GM21515 (cell line): ENCODE measurements around the gene MAMLD1.

Experiments used
- ATAC-seq: cut with Tn5 transposase; IDR thresholded peaks from one replicate; pipeline ENCODE4 v1.9.1; 2021; ENCODE audit not compliant: unreplicated experiment

Gene MAMLD1

DNA sequence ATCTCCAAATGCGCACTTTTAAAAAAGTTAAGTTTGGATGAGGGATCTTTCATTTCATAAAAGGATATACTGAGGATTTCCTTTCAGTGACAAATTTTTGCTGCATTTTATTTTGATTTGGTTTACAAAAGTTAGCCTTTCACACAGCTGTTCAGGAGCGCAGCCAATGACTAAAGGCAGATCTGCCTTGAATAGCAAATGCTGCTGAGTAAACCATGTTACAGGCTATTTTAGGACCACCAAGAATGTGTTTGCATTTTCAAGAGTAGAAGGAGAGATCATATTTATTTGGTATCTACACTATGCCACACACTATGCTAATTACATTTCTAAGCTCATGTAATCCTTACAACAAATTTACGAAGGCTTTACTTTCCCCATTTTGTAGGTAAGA, 92.1 kb downstream of the MAMLD1 start:
- ATAC-seq = no peak

DNA sequence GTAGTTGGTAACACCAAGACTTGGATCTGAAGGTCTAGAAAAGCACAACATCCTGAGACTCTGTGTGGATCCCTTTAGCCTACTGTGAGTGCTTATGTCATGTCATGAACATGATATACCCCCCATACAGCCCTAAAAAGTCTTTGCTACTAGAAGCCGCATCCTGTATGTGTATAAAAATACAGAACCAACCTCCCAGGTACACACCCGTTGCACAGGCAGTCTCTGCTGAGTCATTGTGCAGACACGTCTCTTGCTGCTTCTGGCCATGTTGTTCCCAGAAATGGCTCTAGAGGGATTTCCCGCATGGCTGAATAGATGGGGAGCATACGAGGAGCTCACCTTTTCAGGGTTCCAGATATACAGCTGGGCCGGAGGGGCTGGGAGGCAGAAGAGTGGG, 93.3 kb downstream of the MAMLD1 start:
- no peak for ATAC-seq

DNA sequence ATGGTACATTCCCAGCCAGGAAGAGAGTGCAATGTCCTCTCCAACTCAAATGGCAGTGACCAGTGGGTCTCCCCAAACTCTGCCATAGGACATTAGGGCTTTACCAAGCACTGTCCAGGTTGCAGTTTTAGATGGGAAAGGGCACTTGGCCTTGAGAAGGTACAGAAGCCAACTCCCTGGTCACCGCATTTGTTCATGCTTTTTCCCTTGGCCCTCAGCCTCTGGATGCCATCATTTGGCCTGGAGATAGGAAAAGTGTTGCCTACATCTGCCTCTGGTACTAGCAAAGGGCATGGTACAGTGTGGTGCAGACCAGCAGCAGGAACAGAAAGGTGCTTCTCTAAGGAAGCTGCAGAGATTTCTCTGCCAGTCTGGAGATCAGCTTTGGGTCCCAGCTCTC, 93.8 kb downstream of the MAMLD1 start:
- no peak for ATAC-seq

DNA sequence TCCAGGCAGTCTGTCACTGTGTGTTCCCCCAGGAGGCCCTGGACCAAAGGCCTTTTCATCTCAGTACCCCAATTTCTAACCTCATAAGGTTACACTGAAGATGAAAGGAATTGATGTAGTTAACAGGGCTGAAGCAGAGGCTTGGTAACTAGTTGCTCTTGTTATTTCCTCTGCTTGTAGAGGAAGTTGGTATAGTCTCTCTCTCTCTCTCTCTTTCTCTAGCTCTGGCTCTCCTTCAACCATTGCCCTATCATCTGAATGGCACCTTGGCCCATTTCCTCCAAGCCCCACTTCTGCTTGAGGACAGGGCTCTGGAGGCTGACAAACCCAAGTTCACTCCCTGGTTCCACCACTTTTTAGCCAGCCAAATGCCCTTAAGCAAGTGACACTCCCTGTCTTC, 96.1 kb downstream of the MAMLD1 start:
- no peak for ATAC-seq

DNA sequence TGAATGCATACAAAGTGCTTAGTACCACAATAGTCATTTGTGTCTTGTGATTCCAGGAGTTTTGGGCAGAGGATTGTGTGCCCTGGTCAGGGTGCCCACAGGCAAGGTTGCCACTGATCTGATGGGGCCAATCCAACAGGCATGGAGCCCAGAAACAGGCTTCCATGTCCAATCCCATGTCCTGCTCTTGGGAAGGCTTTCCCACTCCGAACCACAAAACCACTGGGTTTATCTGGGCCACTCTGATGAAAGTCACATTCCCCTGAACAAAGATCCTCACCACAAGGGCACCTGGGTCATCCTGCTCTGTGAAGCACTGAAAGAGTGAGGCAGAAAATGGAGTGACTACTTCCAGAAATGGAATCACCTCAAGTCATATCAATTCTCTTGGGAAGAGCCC, 96.9 kb downstream of the MAMLD1 start:
- ATAC-seq = no peak

DNA sequence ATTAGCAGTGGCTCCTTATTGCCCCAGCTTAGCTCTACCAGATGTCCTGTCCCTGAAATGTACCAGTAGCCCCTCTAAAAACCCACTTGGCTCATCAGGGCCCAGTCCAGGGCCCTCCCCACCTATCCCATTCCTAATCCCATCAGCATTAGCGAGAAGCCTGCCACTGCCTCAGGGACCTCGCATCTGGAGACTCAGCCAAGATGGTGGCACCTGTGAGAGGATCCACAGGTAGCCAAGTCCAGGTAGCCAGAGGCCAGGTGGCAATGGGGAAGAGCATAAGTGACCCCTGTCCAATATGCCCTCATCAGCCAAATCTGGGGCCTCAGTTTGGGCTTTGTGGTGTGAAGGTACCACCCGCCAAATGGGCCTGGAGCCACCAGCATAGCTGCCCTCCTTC, 97.7 kb downstream of the MAMLD1 start:
- ATAC-seq = no peak

DNA sequence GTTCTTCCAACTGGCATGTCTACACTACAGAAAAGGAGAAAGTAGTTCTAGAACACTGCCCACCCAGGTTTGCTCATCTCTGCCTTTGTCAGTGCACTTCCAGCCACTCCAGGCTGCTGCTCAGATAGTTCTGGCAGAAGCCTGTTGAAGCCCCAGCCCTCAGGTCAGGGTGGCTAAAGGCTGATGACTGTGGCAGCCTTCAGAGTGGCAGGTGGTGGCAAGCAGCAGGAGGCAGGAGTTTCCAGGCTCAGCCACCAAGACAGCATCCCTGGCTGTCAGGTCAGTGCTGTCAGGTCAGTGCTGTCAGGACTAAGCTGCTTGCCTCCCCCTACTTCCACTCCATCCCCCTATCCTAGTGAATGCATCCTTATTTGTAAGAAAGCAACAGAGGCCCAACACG, 100.4 kb downstream of the MAMLD1 start:
- ATAC-seq = no peak

DNA sequence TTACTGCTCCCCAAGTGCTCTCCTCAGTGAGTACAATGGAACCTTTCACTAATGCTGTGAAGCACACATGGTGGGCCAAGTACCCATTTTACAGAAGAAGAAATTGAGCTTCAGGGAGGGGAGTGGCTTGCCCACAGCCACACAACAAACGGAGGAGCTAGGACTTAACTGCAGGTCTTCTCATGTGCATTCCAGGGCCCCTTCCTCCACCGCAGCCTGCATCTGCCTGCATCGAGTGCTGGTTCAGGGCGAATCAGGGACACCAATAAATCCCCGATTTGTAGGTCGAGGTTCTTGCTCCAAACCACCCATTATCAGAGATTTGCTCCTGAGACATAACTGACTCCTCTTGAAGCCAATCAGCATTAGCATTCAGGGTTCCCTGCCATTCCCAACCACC, 100.9 kb downstream of the MAMLD1 start:
- no peak for ATAC-seq

DNA sequence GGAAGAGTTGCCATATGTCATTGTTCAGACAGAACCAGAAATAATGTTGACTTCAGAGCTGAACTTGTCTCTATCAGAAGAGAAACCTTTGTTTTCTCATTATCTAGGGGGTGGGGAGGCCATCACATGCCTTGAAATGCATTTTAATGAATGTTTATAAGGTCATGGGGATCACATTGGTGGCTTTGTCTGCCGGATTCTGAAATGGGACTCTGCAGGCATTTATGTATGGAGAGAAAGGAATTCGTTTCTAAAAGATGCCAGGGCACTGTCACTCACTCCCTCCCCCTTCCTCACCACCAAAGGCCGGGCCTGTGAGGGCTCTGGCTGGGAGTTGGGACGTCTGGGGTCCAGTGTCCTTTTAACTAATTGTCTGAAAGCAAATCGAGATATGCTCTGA, 102.2 kb downstream of the MAMLD1 start:
- no peak for ATAC-seq

DNA sequence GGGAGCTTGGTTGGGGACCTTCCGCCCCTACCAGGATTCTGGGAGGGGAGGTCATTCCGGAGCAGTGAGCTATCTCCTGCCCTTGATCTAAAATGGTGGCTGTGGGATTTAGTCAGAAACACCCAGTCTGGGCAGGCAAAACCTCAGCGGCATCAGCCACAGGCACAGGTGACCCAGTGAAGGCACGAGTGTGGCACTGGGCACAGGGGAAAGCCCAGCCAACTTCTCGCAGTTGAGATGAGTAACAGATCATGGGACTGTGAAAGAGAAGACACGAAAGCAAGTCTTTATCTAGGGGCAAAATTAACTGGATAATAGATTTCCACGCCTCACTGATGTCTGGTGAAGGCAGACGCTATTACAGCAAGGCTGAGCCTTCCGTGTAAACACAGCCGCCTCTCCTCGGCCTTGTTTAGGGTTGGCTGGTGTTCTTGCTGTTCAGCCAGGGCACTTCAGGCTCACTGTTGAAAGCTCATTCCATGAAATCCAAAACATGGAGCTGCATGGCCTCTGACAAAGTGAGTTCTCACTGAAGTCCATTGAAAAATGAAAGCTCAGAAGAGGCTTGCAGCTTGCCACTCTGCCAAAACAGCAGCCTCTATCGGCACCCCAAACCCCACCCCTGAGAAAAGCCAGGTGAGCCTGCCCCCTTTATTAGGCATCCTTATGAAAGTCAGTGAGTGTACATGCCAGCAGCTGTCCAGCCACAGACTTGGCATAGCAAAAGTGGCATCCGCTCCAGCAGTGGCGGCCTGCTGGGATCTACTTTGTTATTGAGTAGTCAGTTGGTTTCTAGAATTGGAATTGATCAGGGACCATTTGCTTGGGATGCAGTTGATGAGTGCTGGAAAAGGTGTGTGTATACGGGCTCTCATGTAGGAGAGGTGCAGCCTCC, 103.0 kb downstream of the MAMLD1 start:
- ATAC-seq = no peak

DNA sequence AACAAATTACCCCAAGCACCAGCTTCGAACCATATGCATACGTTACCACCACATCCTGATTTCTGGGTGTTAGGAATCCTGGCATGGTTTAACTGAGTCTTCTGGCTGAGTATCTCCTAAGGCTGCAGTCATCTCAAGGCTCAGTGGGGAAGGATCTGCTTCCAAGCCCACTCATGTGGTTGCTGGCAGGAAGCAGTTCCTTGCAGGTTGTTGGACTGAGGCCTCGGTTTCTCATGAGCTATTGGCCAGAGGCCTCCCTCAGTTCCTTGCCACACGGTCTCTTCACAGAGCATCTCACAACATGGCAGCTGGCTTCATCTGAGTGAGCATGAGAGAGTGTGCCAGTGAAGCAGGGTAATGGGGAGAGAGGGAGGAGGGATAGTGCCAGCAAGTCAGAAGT, 109.2 kb downstream of the MAMLD1 start:
- ATAC-seq = no peak

DNA sequence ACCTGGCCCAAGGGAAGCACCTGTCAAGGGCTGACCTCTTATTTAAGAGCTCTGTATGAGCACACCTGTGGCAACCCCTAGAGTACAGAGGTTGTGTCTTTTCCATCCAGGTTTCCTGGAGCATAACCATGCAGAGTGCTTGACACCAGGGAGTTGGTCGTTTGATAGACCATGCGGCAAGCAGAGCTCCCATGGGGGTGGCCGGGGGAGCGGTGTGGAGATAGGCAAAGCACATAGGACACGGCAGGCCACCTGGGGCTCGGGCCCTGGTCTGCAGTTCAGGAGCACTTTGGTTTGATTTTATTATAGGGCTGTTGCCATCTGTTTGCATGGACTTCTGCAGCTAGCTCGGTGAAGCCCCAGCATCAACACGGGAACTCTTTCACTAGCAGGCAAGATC, 110.3 kb downstream of the MAMLD1 start:
- no peak for ATAC-seq

DNA sequence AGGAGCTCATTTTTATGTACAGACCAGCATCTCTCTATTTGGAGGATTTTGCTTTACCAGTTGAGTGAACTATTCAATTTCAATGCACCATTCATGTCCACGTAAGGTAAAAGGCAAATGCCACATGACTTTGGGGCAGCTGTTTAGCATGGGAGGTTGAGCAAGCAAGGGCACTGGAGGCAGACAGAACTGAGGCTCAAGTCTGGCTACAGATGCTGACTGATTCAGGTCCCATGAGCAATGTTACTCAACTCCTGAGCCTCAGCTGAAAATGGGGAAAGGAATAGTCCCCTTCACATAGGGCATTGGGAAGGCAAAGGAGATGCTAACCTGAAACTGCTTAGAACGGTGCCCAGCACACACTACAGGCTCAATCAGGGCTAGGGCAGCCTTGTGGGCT, 112.3 kb downstream of the MAMLD1 start:
- no peak for ATAC-seq

DNA sequence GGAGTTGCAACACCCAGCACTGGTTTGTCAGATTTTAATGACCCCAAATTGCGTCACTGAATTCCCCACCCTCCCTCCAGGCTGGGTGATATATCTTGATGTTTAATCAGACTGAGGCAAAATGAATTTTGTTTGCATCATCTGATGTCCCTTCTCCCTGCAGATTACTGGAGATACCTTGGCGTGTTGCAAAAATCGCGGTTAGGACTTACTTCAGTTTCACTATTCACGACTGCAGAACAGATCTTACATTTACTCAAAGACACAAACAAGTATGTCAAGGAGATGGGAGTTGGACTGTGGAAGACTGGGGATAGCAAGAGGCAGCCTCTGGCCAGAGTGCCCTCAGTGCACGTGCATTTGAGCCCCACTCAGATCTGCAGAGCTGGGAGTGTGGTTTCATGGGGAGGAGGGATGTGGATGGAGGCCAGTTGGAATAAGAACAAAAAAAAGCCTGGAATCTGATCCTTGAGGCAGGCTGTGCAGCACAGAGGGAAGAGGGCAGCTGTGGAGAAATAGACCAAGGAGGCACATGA, 113.1 kb downstream of the MAMLD1 start:
- no peak for ATAC-seq

DNA sequence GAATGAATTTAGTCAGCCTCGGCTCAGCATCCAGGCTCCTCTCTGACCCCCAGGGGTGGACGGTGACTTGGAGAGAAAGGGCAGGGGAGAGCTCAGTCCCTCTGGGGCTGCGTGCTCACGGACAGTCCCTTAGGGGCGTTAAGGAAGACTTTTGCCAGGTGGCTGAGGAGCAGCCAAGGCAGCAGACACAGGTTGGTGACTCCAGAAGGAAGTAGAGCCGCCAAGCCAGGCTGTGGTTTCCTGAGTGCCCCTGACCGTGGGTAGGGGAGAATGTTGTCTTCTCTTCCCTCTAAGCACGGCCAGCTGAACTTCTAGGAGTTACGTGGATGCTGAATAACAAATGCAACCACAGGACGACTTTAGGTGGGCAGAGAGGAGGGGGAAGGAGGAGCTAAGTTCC, 114.3 kb downstream of the MAMLD1 start:
- no peak for ATAC-seq

DNA sequence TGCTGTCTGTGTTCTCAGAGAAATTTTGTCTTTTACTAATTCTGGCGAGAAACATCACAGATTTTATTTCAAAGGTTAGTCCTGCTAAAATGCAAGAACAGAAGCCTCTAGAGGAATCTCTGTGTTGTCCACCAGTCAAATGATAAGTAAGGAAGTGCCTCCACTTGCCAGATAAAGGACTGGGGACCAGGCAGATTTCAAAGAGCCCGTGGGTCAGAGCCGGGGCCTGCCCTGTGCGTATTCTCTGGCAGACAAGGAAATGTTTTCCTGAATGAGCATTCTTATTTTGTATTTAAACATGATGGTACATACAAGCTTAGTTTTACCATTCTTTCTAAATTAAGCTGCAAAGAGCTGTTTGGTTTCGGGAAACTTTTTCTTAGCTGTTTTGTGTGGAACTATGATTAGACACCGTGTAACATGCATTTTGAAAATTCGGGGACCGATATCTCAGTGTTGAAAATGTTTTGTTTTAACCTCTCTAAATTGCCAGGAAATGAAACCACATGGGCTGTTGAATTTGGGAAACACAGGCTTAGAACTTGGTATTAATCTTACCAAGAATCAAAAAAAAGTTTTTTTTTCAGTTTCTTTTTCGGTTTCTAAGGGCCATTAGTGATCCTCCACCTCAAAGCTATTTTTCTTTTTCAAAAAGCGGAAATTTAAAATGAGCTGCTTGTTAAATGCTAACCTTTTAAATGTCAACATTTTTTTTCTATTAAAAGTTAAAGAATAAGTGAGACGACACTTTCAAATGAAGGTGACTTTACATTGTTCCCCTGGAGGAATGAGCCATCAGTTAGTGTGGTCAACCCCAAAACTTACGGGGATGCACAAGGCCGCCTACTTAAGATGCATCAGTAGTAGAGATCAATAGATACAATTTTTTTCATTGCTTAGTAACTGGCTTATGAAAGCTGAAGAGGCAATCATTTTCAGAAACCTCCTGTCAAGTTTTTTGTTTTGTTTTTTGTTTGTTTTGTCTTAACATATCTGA, 115.7 kb downstream of the MAMLD1 start:
- ATAC-seq = peak; percentile 70

DNA sequence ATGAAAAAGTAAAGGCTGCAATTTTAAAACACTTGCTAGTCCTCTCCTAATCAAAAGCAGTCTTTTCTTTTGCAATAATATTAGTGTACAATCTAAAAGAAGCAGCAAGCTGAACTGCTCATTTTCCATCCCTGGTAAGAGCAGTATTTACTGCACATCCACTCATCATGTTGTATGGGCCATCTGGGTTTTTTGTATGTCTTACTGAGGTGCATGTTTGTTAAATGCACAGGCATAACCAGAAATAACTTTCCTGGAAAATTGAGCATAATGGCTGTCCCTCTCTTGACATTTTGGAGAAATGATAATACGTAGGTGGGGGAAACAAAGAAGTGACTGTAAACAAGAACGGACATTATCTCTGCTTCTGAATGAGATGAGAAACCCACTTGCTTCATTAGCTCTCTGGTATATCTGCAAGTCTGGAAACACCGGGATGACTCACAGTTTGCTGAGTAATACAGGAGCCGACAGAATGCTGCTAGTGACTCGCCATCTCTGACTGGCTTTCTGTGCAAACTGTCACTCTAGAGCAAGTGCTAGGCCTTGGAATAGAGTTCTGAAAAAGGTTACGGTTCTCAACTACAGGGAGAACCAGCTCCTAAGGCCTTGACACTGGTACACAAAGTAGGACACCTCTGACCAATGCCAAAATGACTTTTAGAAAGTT, 119.6 kb downstream of the MAMLD1 start:
- ATAC-seq = peak; percentile 60

DNA sequence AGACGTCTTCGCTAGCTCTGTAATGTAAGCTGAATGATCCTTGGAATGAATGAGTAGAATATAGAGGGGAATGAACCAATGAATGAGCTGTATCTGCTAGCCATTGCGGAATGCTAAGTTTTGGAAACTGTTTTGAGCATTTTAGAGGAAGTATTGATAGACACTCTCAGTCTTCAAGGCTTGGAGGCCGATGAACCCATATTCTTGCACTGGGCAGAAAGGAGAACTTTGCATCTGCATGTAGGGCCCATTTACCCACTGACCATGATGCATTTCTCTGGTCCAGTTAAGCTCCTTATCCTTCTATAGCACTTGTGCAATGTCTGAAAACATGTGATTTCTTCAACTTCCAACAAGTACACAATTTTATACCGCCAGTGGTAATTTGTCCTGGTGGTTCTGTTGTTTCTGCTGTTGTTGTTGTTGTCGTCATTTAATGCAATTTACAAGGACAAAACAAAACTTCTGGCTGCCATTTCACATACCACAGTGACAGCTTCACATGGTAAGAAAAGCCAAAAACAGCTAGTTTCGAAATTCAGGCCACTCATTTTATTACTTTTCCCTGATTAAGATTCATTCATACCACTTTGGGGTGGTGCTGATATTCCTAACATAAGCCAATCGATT, 120.4 kb downstream of the MAMLD1 start:
- ATAC-seq = no peak

DNA sequence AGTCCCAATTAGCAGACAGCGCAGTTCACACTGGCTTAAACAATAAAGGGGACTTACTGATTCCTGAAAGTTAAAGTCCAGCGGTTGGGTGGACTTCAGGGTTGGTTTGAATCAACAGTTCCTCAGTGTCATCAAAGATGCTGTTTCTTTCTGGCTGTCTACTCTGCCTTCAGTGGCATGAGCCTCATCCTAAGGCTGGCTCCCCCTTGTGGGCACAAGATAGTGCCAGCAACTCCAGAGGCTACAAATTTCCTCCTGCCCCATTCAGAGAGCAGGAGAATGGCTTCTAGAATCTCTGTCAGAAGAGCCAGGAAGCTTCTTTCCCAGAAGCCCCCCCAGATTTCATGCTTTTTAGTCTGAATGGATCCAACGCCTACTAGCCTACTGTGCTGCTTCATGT, 122.9 kb downstream of the MAMLD1 start:
- ATAC-seq = no peak

DNA sequence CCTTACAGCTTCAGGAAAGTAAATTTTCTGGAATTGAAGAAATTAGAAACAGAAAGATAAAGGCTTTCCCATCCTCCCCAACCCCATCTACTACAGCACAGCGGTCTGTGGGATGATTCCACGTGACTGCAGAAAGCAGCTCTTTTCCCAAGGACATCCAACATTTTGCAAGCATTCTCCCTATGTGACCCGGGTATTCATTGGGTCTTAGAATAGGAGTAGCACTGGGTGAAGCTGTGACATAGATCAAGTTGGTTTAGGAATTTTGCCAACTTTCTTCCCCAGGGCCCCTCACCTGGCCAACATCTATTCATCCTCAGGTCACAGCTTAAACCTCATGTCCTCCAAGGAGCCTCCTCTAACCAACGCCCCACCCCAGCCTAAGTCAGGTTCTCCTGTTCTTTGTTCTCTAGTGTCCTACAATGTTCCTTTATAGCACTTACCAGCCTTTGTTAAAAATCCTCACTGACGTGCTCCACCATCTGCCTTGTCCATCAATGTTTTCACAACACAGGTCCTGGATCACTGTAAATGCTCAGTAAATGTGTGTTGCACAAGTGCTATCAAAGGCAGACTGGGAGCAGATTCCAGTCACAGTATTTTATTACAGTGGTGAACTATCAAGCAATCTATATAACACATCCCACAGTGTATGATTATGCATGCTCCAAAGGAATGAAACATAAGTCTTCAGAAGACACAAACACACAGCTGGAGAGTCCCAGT, 124.4 kb downstream of the MAMLD1 start:
- no peak for ATAC-seq
